GM19463 (cell line): ENCODE data around the gene GAA.
A peak's percentile ranks its signal among the peaks of the same experiment; 100 is the strongest.

Experiments
- ATAC-seq: cut with Tn5 transposase; IDR thresholded peaks from one replicate; pipeline ENCODE4 v1.9.1; 2021; ENCODE audit warnings: mild to moderate bottlenecking, moderate library complexity; ENCODE audit not compliant: unreplicated experiment

GAA gene

DNA sequence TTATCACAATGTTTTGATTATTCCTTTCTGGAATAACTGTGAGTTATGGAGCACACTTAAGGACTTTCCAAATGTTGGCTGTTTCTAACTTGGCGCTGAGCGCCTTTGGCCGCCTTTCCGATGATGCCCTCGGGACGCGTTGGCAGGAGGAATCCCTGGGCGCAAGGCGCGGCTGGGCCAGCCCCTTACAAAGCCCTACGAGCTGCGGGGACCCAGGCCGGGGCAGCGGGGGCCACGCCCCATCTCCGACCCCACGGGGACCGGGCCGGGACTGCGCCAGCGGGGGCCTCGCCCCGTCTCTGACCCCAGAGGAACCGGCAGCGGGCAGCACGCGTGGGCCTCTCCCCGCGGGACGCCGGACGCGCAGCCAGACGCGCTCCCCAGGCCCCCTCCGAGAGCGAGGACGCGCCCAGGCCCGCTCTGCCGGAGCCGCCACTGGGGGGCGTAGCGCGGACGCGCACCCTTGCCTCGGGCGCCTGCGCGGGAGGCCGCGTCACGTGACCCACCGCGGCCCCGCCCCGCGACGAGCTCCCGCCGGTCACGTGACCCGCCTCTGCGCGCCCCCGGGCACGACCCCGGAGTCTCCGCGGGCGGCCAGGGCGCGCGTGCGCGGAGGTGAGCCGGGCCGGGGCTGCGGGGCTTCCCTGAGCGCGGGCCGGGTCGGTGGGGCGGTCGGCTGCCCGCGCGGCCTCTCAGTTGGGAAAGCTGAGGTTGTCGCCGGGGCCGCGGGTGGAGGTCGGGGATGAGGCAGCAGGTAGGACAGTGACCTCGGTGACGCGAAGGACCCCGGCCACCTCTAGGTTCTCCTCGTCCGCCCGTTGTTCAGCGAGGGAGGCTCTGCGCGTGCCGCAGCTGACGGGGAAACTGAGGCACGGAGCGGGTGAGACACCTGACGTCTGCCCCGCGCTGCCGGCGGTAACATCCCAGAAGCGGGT, at the start of gene GAA:
TSS of gene GAA (plus strand) at position 571 of the 935 bp plus-strand sequence. CDS start 3,006 bp downstream, outside the sequence.
- peak; percentile 75 for ATAC-seq

DNA sequence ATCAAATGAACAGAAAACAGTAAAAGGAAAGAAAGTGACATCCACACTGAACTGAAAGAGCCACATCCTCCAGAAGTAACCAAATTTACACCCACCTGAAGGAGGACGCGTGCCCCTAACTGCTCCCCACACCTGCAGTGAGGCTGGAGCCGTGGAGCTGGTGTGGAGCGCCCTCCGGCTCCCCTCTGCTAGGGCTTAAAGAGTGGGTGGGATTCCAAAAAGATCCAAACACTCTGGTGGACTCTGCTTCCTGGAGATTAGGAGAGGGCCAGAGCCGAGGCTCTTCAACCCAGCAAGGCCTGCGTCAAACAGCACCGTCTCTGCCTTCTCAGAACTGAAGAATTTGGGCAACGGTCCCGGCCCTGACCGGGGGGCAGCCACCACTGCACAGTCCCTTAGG, 49.7 kb upstream of the GAA start:
- ATAC-seq = no peak

DNA sequence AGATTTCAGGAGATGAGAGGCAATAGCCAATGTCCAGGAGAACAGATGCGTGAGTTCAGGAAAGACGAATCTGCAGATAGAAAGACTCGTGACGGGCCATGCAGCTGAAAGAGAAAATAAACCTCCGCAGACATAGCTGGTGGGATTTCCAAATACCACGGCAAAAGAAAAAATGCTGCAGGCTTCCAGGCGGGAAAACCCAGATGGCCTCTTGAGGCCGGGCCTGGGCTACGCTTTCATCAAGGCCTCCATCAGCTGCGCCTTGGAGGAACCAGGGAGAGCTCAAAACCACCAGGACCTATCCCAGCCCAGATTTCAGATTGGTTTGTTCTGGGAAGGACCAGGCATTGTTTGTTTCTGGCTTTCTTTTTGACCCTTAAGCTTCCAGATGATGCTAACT, 48.3 kb upstream of the GAA start:
- ATAC-seq = no peak

DNA sequence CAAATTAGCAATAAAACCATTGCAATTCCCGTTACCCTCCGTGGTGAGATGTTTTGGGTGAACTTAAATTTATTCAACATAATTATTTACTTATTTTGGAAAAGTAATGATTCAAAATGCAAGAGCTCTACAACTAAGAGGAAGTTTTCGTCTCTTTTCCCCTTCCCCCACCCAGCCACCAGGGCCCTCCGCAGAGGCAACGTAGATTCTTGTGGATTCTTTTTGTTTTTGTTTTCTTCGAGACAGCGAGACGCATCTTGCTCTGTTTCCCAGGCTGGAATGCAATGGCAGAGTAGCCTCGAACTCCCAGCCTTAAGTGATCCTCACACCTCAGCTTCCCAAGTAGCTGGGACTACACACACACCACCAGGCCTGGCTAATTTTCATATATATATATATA, 45.8 kb upstream of the GAA start:
- no peak for ATAC-seq

DNA sequence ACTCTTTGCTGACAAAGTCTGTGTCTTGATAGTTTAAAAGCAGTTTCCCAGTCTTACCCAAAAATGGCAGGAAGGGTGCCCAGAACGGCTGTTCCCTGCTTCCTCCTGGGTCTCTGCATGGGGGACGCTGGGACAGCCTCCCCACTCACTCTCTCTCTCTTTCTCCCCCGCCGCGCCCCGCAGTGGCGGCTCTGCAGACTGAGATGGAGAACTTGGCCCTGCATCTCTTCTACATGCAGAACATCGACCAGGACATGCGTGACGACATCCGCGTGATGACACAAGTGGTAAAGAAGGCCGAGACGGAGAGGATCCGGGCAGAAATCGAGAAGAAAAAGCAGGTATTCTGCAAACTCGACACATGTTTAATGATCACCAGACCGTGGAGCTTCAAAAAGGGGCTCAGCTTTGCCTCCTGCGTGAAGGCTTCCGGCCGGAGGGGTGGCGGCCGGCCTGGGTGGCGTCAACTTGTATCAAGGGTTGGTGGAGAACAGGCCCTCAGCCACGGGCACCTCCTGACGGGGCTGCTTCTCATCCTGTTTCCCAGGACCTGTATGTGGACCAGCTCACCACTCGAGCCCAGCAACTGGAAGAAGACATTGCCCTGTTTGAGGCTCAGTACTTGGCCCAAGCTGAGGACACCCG, 42.9 kb upstream of the GAA start:
- no peak for ATAC-seq

DNA sequence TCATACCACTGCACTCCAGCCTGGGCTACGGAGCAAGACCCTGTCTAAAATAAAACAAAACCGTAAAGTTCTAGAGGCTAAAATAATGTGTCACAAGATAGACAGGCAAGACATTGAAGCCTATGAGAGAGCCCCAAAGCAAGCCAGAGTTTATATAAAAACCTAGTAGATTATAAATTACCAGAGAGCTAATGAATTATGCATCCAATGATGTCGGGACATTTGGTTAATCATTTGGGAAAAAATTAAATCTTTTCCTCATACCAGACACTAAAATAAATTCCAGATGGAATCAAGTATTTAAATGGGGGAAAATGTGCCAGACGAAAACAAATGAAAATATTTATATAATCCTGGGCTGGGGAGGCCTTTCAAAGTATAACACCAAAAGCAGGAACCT, 40.7 kb upstream of the GAA start:
- no peak for ATAC-seq

DNA sequence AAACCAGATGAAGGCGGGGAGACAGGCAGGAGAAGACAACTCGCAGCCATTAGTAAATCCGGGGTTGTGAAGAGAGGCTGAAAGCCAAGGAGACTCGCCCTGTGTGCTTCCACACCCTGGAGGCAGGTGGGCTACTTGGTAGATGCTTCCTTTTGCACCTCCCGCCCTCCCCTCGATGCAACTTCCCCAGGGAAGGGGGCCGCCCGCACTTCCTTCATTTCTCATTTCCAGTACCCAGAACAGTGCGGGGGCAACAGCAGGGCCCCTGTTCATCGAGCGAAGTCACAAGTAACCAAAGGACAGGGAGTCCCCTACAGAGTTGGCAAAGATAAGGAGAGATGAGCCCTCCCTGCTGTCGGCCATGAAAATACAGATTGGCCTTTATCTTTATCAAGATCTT, 40.0 kb upstream of the GAA start:
- no peak for ATAC-seq

DNA sequence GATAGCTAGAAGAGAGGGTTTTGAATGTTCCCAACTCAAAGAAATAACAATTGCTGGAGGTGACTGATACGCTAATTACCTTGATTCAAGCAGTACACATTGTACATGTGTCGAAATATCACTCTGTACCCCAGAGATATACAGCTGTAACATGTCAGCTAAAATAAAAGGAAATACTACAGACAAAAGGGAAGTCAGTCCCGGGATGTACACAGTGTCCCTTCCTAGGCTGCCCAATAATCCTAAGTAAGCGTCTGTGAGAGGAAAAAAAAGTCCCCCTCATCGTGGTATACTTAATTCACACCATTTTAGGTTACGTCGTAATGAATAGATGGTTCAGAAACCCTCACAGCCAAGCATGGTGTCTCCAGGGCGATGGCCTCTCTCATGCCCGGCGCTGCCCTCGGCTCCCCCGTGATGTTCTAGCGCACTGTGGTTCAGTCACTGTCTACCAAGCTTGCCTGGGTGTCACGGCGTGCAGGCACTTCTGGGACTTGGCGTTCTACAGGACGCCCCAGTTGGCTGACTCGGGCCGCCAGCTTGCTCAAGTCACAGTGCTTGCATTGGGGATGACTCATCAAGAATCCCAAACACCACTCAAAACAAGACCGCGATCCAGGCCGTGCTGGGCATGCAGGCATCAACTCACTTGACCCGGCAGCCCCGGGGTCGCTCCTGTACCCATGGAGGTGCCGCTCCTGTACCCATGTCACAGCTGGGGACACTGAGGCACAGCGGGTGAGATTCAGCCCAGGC, 37.4 kb upstream of the GAA start:
- no peak for ATAC-seq

DNA sequence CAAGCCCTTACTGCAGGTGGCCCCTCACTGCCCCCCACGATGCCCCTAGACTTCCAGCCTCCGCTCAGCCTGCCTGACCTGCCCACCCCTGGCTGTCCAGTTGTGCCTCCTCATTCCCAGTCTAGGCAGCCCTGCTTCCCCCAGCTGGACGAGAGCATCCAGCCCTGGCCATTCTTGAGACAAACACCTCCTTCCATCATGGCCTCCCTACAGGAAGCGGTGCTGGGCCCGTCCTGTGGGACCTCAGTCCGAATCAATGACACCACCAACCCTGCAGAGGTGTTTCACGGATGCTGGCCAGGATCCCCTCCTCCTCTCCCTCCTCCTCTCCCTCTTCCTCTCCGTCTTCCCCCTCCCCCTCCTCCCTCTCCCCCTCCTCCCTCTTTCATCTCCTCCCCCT, 36.7 kb upstream of the GAA start:
- ATAC-seq = no peak

DNA sequence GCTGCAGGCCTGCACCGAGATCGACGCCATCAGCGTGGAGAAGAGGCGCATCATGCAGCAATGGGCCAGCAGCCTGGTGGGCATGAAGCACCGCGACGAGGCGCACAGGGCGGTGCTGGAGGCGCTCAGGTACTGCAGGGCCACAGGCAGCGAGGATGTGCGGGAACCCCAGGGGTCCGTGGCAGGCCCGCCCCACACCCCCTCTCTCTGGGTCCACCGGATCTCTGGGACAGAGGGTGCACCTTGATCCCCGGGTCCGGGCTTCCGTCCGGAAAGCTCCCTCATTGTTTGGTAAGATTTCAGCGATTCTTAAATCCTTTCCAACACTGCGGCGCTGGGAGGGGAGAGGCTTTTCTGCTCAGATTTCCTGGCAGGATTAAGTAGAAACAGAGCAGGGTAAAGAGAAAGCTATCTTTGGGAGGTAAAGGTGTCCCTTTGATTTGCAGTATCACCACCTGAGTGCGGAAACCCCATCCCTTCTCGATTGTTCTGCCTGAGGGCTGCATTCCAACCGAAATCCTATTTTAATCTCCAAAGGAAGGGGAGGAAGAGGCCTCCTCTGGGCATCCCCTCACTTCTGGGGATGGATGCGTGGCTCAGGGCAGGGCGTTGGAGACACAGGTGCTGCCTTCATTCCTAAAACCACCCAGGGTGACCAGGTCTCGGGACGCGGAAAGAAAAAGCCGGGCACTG, 35.8 kb upstream of the GAA start:
- ATAC-seq = no peak

DNA sequence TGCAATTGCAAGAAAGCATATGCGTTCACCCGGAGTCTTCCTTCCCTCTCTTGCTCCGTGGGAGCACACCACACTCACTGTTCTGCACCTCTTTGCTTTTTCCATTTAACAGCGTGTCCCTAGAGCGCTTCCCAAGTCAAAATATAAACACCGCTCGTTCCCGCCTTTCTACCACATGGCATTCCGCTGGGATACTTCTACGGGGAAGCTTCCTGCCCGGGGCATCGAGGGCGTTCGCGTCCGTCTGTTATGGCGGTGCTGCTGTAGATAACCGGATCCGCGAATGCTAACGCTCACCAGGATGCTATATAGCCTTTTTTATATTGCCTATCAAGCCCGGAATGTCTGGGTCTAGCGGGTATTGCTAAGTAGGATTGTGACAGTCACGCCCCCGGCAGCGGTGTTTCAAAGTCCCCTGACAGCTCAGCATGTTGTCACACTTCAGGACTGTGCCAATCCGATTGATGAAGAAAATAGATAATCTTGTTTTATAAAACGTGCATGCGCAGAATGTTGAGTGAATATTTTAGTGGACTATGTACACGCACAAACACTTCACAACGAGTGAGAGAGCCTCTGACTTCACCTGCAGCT, 33.9 kb upstream of the GAA start:
- no peak for ATAC-seq

DNA sequence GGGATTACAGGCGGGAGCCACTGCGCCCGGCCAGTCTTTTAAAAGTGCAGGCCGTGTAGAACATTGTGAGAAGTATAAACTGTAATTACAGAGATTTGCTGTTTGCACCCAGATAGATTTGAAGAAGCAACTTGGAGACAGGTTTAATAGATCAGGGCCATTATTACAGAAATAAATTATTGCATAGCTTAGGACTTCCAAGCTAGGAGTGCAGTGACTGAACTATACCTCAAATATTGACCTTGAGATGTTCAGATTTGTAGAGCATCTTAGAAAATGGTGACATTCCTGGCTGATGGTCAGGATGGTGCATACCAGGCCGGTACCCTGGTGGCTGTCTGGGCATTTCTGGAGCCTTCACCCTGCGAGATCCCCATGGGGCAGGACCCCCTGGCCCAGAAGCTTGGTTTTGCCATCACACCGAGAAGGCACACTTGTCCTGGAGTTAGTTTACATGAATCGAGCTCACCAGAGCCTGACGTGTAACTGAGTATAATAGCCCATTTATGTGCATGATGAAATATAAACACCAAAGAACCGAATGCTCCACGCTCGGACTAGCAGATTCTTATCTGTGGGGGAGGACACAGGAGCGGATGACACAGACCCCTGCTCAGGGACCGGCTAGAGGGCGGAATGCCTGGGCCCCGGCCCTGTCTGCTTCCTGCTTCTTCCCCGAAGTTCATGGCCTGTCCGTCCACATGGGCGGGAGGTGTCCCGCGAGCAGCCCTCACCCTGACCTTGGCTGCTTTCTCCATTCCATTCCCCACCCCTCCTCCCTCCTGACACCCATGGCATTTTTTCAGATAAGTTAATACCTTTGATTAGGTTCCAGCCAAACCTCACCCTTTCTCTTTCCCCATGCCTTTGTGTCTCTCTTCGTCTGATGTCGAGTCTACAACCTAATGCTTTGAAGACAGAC, 32.8 kb upstream of the GAA start:
- no peak for ATAC-seq

DNA sequence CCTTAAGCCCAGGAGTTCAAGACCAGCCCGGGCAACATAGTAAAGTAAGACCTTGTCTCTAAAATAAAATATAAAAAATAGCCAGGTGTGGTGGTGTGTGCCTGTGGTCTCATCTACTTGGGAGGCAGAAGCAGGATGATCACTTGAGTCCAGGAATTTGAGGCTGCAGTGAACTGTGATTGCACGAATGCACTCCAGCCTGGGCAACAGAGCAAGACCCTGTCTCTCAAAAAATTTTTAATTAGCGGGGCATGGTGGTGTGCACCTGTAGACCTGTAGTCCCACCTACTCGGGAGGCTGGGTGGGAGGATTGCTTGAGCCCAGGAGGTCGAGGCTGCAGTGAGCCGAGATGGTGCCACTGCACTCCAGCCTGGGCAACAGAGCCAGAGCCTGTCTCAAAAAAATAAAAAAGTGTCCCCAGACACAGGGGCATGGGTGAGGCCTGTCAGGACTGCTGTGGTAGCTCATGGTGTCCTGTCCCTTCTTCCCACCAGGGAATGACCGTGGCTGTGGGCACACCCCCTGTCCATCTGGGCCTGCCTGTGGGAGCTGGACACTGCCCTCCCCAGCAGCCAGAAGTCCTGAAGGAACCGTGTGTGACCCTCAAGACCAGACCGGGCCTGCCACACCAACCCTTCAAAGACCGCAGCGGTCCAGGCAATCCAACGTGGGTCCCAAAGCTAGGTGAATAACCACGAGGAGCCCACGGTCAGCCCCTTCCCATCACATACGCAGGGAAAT, 30.8 kb upstream of the GAA start:
- no peak for ATAC-seq

DNA sequence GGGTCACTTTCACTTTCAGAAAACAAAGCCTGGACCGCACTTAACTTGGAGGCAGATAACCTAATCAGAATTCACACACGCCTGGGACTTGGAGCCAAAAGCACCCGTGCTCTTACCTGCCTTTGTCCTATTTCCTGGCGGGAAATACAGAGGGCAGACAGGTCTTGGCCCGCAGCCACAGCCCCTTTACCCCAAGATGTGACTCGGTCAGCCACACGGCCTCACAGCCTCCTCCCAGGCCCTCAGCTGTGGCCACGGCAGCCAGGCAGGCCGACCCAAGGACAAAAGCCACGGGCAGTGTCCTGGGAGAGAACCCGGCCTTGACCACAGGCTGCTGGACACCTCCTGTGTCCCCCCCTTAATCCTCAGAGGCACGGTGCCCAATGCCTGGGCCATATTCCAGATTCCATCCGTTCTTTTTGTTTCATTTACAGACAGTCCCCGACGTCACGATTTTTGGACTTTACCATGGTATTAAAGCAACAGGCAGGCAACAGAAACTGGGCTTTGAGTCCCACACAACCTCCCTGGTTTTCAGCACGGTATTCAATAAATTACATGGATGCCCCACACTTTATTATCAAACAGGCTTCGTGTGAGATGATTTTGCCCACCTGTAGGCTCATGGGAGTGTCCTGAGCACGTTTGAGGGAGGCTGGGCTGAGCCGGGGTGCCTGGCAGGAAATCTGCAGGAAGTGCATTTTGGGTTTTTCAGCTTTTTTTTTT, 30.1 kb upstream of the GAA start:
- ATAC-seq = no peak

DNA sequence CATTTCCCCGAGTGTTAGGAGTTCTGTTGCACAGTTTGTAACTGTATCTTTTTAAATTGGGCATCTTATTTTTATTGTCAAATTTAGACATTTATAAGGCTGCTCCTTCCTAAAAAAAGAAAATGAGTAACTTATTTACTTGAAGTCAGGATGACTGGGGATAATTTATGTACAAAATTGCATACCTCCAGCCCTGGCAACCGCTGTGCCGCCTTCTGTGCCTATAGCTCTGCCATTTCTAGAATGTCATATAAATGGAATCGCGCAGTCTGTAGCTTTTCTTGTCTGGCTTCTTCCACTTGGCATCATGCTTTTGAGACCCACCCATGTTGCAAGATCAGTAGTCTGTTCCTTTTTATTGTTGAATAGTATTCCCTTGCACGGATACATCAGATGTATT, 29.0 kb upstream of the GAA start:
- ATAC-seq = no peak

DNA sequence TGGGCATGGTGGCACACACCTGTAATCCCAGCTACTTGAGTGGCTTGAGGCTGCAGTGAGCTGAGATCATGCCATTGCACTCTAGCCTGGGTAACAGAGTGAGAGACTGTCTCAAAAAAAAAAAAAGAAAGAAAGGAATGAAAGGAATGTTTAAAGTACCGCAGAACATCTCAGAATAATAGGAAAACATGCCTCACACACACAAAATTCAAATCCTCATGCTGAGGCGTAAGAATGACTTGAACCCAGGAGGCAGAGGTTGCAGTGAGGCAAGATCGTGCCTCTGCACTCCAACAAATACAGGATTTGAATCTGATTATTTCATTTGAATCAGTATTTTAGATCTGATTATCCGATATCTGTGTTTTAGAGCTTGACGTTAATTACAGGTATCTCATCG, 21.3 kb upstream of the GAA start:
- ATAC-seq = no peak

DNA sequence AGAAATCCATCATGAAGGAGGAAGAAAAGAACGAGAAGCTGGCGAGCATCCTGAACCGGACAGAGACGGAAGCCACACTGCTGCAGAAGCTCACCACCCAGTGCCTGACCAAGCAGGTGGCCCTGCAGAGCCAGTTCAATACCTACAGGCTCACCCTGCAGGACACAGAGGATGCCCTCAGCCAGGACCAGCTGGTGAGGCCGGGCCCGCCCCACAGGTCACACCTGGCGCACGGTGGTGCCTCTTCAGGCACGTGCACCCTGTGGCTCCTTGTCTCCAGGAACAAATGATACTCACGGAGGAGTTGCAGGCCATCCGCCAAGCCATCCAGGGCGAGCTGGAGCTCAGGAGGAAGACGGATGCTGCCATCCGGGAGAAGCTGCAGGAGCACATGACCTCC, 19.8 kb upstream of the GAA start:
- ATAC-seq = no peak

DNA sequence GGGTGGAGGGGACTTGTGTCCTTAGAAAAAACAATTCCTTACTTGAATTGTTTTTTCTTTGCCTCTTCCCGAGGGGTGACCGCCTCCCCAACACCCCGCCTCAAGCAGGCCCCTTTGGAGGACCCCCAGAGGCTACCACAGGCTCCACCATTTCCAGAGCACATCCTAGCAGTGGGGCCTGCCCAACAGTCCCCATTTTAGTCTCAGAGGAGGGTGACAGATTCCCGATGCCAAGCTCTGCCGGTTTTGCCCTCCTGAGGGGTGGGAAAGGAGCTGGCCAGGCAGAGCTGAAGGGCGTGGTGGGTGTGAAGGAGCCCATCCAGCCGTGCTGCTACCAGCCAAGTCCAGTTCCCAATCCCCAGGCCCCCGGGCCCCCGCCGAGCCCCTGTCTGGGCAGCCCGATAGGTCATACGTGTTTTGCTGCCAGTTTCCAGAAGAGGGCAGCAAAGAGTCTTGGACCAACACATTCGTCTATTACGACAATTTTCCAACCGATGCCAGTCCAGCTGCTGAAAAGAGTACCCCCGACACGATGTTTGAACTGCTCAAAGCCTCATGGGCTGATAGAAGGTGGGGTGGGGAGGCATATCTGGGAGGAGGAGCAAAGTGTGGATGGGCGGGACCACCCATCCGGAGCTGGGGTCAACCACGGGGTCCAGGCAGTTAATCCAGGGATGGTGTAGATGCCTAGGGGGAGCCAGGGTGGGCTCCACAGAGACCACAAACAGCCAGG, 18.8 kb upstream of the GAA start:
- no peak for ATAC-seq
